H1 (cell line): ENCODE measurements around the gene PCBD1. TPM values are rescaled to one million over a fixed set of nuclear protein-coding genes. Genes with fewer than 3 reads are reported as not detected.

Source experiments
- CTCF ChIA-PET: fragments of 300-600 bp; sonication (Branson Sonifier 250); formaldehyde crosslinking; loops from one replicate; lab custom pipeline; 2021; ENCODE audit not compliant: partially characterized antibody; lab: Charles Lee
- POLR2A ChIA-PET: fragments of 300-600 bp; sonication (Branson Sonifier 250); formaldehyde crosslinking; loops from one replicate; lab custom pipeline; 2021; ENCODE audit warnings: inconsistent platforms; ENCODE audit not compliant: partially characterized antibody; lab: Charles Lee
- DNase-seq, 2 experiments: peaks; one replicate each; pipeline versions ENCODE4 v3.0.0 to v3.0.0-alpha.2; 2010 to 2022; ENCODE audit warnings: low spot score in 2 of 2, low read depth in 1 of 2, mixed read lengths in 1 of 2
- FAIRE-seq: peaks from 2 replicates; lab custom pipeline; 2011; peaks lifted over from hg19 to GRCh38; lab: Jason Lieb, UNC
- H2AFZ ChIP-seq: 2 replicates; pipeline ENCODE4 v1.8.1; 2012; ENCODE audit warnings: low read length, inconsistent platforms
- H2AK5ac ChIP-seq: 2 replicates; pipeline ENCODE4 v1.6.1; 2013; ENCODE audit warnings: low read depth, low read length
- H2BK120ac ChIP-seq: replicated peaks from 2 replicates; pipeline ENCODE3; 2013; ENCODE audit warnings: low read depth, low read length, inconsistent platforms
- H2BK12ac ChIP-seq: 2 replicates; pipeline ENCODE4 v1.6.1; 2013; ENCODE audit warnings: low read depth, low read length
- H2BK15ac ChIP-seq: 2 replicates; pipeline ENCODE4 v1.6.1; 2013; ENCODE audit warnings: low read length
- H2BK20ac ChIP-seq: 2 replicates; pipeline ENCODE4 v1.6.1; 2013; ENCODE audit warnings: low read length
- H2BK5ac ChIP-seq: 2 replicates; pipeline ENCODE4 v1.6.1; 2013; ENCODE audit warnings: low read depth, low read length
- H3K14ac ChIP-seq: 2 replicates; pipeline ENCODE4 v1.6.1; 2013; ENCODE audit warnings: inconsistent platforms; ENCODE audit not compliant: insufficient read length
- H3K18ac ChIP-seq: 2 replicates; pipeline ENCODE4 v1.6.1; 2013; ENCODE audit warnings: low read length; ENCODE audit errors: extremely low read depth
- H3K23ac ChIP-seq: 2 replicates; pipeline ENCODE4 v1.6.1; 2013; ENCODE audit warnings: inconsistent platforms; ENCODE audit not compliant: insufficient read length
- H3K23me2 ChIP-seq: 2 replicates; pipeline ENCODE4 v1.6.1; 2013; ENCODE audit warnings: low read depth, low read length
- H3K27ac ChIP-seq: 2 replicates; pipeline ENCODE4 v1.6.1; 2011; ENCODE audit warnings: low read depth, low read length, inconsistent platforms
- H3K27me3 ChIP-seq, 4 experiments: replicated peaks in 1 of 4; 1 replicate in 1 of 4; 2 replicates in 3 of 4; pipeline versions ENCODE4 v1.6.1 to v1.8.1; 2011 to 2013; ENCODE audit warnings: low read length in 3 of 4, mild to moderate bottlenecking in 3 of 4, inconsistent platforms in 2 of 4, mixed read lengths in 2 of 4, moderate library complexity in 1 of 4; ENCODE audit not compliant: control insufficient read depth in 3 of 4, insufficient read depth in 3 of 4; ENCODE audit errors: extremely low read depth in 1 of 4
- H3K36me3 ChIP-seq, 4 experiments: 2 replicates each; pipeline versions ENCODE4 v1.6.1 to v1.8.1; 2011 to 2013; ENCODE audit warnings: mild to moderate bottlenecking in 4 of 4, low read length in 3 of 4, moderate library complexity in 2 of 4, control low read depth in 1 of 4, inconsistent platforms in 1 of 4; ENCODE audit not compliant: insufficient read depth in 4 of 4, control insufficient read depth in 2 of 4
- H3K4ac ChIP-seq: replicated peaks from 2 replicates; pipeline ENCODE3; 2013; ENCODE audit warnings: low read length, low read depth, mixed read lengths, inconsistent platforms; ENCODE audit not compliant: insufficient read length
- H3K4me1 ChIP-seq, 4 experiments: replicated peaks in 1 of 4; 1 replicate in 1 of 4; 2 replicates in 3 of 4; pipeline versions ENCODE4 v1.6.1 to v1.8.1; 2011 to 2013; ENCODE audit warnings: low read length in 3 of 4, inconsistent platforms in 2 of 4, mixed read lengths in 1 of 4; ENCODE audit not compliant: insufficient read depth in 4 of 4, control insufficient read depth in 3 of 4
- H3K4me2 ChIP-seq, 2 experiments: 2 replicates each; pipeline versions ENCODE4 v1.6.1 to v1.8.1; 2011 to 2013; ENCODE audit warnings: low read depth in 2 of 2, low read length in 2 of 2, control low read depth in 1 of 2, inconsistent platforms in 1 of 2, mild to moderate bottlenecking in 1 of 2; ENCODE audit not compliant: insufficient read depth in 1 of 2
- H3K4me3 ChIP-seq, 4 experiments: fragments of 200-600, 300-600 bp in 1 of 4; sonication (generic), shearing (Covaris generic), sonication (Bioruptor Twin) in 1 of 4; 2 replicates each; pipeline versions ENCODE4 v1.5.1 to v1.8.1; 2011 to 2016; ENCODE audit warnings: low read length in 4 of 4, low read depth in 3 of 4, control low read depth in 2 of 4, inconsistent platforms in 2 of 4, mild to moderate bottlenecking in 2 of 4, mixed read lengths in 1 of 4, moderate library complexity in 1 of 4; ENCODE audit not compliant: insufficient read depth in 2 of 4; ENCODE audit errors: extremely low read depth in 1 of 4
- H3K56ac ChIP-seq: replicated peaks from 2 replicates; pipeline ENCODE3; 2013; ENCODE audit warnings: low read depth, mild to moderate bottlenecking, mixed read lengths, low read length, inconsistent platforms; ENCODE audit not compliant: insufficient read length
- H3K79me1 ChIP-seq: 2 replicates; pipeline ENCODE4 v1.6.1; 2013; ENCODE audit warnings: low read depth, low read length, control low read depth
- H3K79me2 ChIP-seq, 2 experiments: 2 replicates each; pipeline versions ENCODE4 v1.6.1 to v1.8.1; 2012 to 2013; ENCODE audit warnings: low read length in 2 of 2, mild to moderate bottlenecking in 2 of 2, inconsistent platforms in 1 of 2; ENCODE audit not compliant: insufficient read depth in 2 of 2, control insufficient read depth in 1 of 2
- H3K9ac ChIP-seq, 4 experiments: replicated peaks in 1 of 4; 1 replicate in 1 of 4; 2 replicates in 3 of 4; pipeline versions ENCODE4 v1.6.1 to v1.8.1; 2011 to 2013; ENCODE audit warnings: low read depth in 3 of 4, low read length in 3 of 4, control low read depth in 2 of 4, mild to moderate bottlenecking in 2 of 4, moderate library complexity in 2 of 4, inconsistent platforms in 1 of 4; ENCODE audit errors: extremely low read depth in 1 of 4
- H3K9me3 ChIP-seq, 2 experiments: 2 replicates each; pipeline versions ENCODE4 v1.6.1 to v1.8.1; 2012 to 2013; ENCODE audit warnings: mild to moderate bottlenecking in 2 of 2, moderate library complexity in 2 of 2, control low read depth in 1 of 2, inconsistent platforms in 1 of 2, low read depth in 1 of 2, low read length in 1 of 2, mixed read lengths in 1 of 2; ENCODE audit not compliant: insufficient read depth in 2 of 2
- H4K20me1 ChIP-seq, 2 experiments: replicated peaks in 1 of 2; 2 replicates each; pipeline versions ENCODE3 to v1.8.1; 2011 to 2013; ENCODE audit warnings: inconsistent platforms in 2 of 2, low read length in 2 of 2, mild to moderate bottlenecking in 1 of 2; ENCODE audit not compliant: insufficient read depth in 2 of 2, control insufficient read depth in 1 of 2
- H4K5ac ChIP-seq: 2 replicates; pipeline ENCODE4 v1.6.1; 2013; ENCODE audit warnings: low read length, low read depth, mixed read lengths, inconsistent platforms; ENCODE audit not compliant: insufficient read length
- H4K8ac ChIP-seq: 2 replicates; pipeline ENCODE4 v1.8.0; 2013; ENCODE audit warnings: mild to moderate bottlenecking, moderate library complexity, low read length, inconsistent platforms; ENCODE audit not compliant: insufficient read depth; ENCODE audit errors: extremely low read depth
- H4K91ac ChIP-seq: replicated peaks from 2 replicates; pipeline ENCODE3; 2013; ENCODE audit warnings: low read length, mixed read lengths, inconsistent platforms; ENCODE audit not compliant: insufficient read length
- BRCA1 ChIP-seq: IDR thresholded peaks from 2 replicates; pipeline ENCODE4 v1.6.1; 2012; ENCODE audit warnings: low read depth, low read length, improper control_type of control experiment
- CEBPB ChIP-seq: IDR thresholded peaks from 2 replicates; pipeline ENCODE4 v1.6.1; 2012; ENCODE audit warnings: low read depth, low read length
- CREB1 ChIP-seq: IDR thresholded peaks from 2 replicates; pipeline ENCODE4 v1.6.1; 2012; ENCODE audit warnings: inconsistent platforms
- GABPA ChIP-seq: IDR thresholded peaks from 2 replicates; pipeline ENCODE4 v1.6.1; 2011; ENCODE audit warnings: mild to moderate bottlenecking, low read length, moderate library complexity, borderline replicate concordance; ENCODE audit not compliant: insufficient read depth
- HDAC2 ChIP-seq, 2 experiments: fragments of 300-600 bp in 1 of 2; sonication (generic) in 1 of 2; IDR thresholded peaks; 2 replicates each; pipeline ENCODE4 v1.6.1; 2011 to 2012; ENCODE audit warnings: low read depth in 2 of 2, low read length in 2 of 2, mild to moderate bottlenecking in 2 of 2, moderate library complexity in 2 of 2, borderline replicate concordance in 1 of 2, inconsistent platforms in 1 of 2
- SP1 ChIP-seq: IDR thresholded peaks from 2 replicates; pipeline ENCODE4 v1.6.1; 2011; ENCODE audit warnings: low read depth, low read length
- SP2 ChIP-seq: IDR thresholded peaks from 2 replicates; pipeline ENCODE4 v1.6.1; 2012; ENCODE audit warnings: mild to moderate bottlenecking, low read length, inconsistent platforms
- SUZ12 ChIP-seq: fragments of 200-600 bp; sonication (generic); IDR thresholded peaks from 2 replicates; pipeline ENCODE4 v1.6.1; 2012; ENCODE audit warnings: mild to moderate bottlenecking, inconsistent platforms, low read length, moderate library complexity, mixed read lengths
- YY1 ChIP-seq: IDR thresholded peaks from 2 replicates; pipeline ENCODE4 v1.6.1; 2011; ENCODE audit warnings: low read depth, mild to moderate bottlenecking, low read length
- WGBS, 2 experiments: shearing (Covaris generic) in 1 of 2; methylation state at CpG; one replicate each; pipeline versions ENCODE4 v1.1.6 to v1.1.7; 2013 to 2015; ENCODE audit warnings: low lambda C conversion rate in 2 of 2, mixed read lengths in 2 of 2, inconsistent platforms in 1 of 2, low coverage in 1 of 2, missing lambda C conversion rate in 1 of 2; ENCODE audit not compliant: insufficient replicate concordance in 2 of 2, insufficient coverage in 1 of 2, insufficient read length in 1 of 2; ENCODE audit errors: extremely low coverage in 1 of 2, missing lambda C conversion rate in 1 of 2; 5-methylcytosine and 5-hydroxymethylcytosine counted together
- polyA plus RNA-seq, 7 experiments: library from polyadenylated mRNA; depleted of rRNA in 3 of 7; stranded (reverse) in 5 of 7; unstranded in 2 of 7; fragments of >200 nt in 5 of 7; fragments of 200-250 nt in 2 of 7; gene quantifications; 1 replicate in 5 of 7; 2 replicates in 1 of 7; 4 replicates in 1 of 7; pipeline versions ENCODE4 v1.2.1 to v1.2.3, GENCODE V29; 2011 to 2013; ENCODE audit warnings: missing spikeins in 2 of 7, mixed read lengths in 2 of 7
- total RNA-seq: library from RNA; stranded (reverse); fragmentation: NEBNext Ultra II Directional; extraction: Animal tissue kit (Norgen Biotek cat#: 25700); gene quantifications from 2 replicates; pipeline ENCODE4 v1.2.1, GENCODE V29; 2021
- TF ChIP-seq, protein P1 (sequence below): IDR thresholded peaks from 2 replicates; pipeline ENCODE4 v1.6.1; 2011; ENCODE audit warnings: low read depth, mild to moderate bottlenecking, low read length; ENCODE audit not compliant: insufficient read depth

Gene PCBD1
- total and polyA plus RNA-seq, 2 of the 8 experiments (the other 6 are each of a cell fraction or from before 2014, with no cell fraction given), result 46.5 to 55.0 TPM

DNA sequence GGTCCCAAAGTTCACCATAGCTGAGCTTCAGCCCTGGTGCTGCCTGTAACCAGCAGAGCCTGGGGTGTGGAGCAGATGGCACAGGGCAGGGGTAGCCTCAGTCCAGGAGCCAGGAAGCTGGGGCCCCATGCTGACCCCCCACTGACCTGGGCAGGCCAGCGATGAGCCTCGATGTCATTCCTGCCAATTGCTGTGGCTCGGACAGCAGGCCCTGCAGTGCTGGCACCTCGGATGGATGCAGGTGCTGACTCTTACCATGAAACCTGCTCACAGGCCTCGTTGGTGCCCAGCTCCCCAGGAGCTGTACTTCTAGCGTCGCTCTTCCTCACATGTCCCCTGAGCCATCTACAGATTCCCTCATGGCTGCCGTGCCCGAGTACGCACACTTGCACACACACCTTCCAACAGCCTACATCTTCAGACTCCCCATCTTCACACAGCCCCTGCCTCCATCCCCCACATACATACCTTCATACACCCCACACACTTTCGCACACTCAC, 46.8 kb upstream of the PCBD1 start:
- no peak overlapping the region for H2AFZ ChIP-seq
- H3K79me1 ChIP-seq, result no peaks in the 10 kb centered on the region
- H3K27me3 ChIP-seq, result no peaks in the 10 kb centered on the region; a peak in 1 of 7 replicates
- H4K8ac ChIP-seq, result no peak overlapping the region
- CTCF ChIA-PET, result interaction anchor here (3.8 to 5.0 kb wide), 2 partner anchors 9 to 32 kb away, joined by 13 to 34 read pairs; no protein-coding TSS in a partner anchor
- no peaks in the 10 kb centered on the region for H3K79me2 ChIP-seq
- H3K23ac ChIP-seq, result no peak overlapping the region
- no peaks in the 10 kb centered on the region for H3K23me2 ChIP-seq
- FAIRE-seq, result no peak
- no peaks in the 10 kb centered on the region for H3K9me3 ChIP-seq
- H2AK5ac ChIP-seq, result no peak overlapping the region
- no peak overlapping the region; the same call in 1 of the 2 replicates for H2BK5ac ChIP-seq
- H3K9ac ChIP-seq, result no peak overlapping the region
- H4K5ac ChIP-seq, result no peak overlapping the region
- no peak overlapping the region for H2BK20ac ChIP-seq
- H2BK15ac ChIP-seq, result no peak overlapping the region
- WGBS, 2 experiments, result 98 to 100% methylated on average over 1 to 11 of the region's 11 CpGs
- no peak for DNase-seq
- H3K4me2 ChIP-seq, result no peak overlapping the region
- no peak overlapping the region for H3K27ac ChIP-seq
- no peaks in the 10 kb centered on the region for H4K20me1 ChIP-seq
- H2BK12ac ChIP-seq, result no peak overlapping the region
- H3K4ac ChIP-seq, result no peak overlapping the region
- H3K18ac ChIP-seq, result no peak overlapping the region; the same call in 1 of the 2 replicates
- no peak overlapping the region for H4K91ac ChIP-seq
- H3K4me3 ChIP-seq, result no peak overlapping the region
- H3K4me1 ChIP-seq, result no peaks in the 10 kb centered on the region
- no peak overlapping the region for H2BK120ac ChIP-seq
- POLR2A ChIA-PET, result no interaction called here
- H3K14ac ChIP-seq, result no peak overlapping the region
- no peaks in the 10 kb centered on the region for H3K36me3 ChIP-seq
- H3K56ac ChIP-seq, result no peak overlapping the region
- TF ChIP-seq SUZ12, result no peak
- no peak for TF ChIP-seq SP2
- no peak for TF ChIP-seq HDAC2 (IDR thresholded peaks at IDR 0.05; ENCODE audit: borderline replicate concordance in 1 of 2, low read depth in 2 of 2, low read length in 2 of 2)
- TF ChIP-seq GABPA, result no peak
- TF ChIP-seq BRCA1, result no peak
- no peak for TF ChIP-seq SP1
- TF ChIP-seq YY1, result no peak
- TF ChIP-seq CREB1, result no peak
- TF ChIP-seq, protein P1, sequence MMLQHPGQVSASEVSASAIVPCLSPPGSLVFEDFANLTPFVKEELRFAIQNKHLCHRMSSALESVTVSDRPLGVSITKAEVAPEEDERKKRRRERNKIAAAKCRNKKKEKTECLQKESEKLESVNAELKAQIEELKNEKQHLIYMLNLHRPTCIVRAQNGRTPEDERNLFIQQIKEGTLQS, result no peak
- TF ChIP-seq CEBPB, result no peak
